ENCODE results near the gene CASP1.
A peak's percentile ranks its signal among the peaks of the same experiment; 100 is the strongest.
"Not testable (repeated sequence)": the region's sequence is repeated elsewhere in the genome, so short reads cannot be mapped to it uniquely, and the experiment has no call there.

CASP1 gene

GRCh38 chr11:105034813-105035620 lies at the start of gene CASP1:
Gene CASP1, minus strand, starts transcription at chr11:105035144. Its CDS starts 31 bp downstream, at chr11:105035113.
- Mint-ChIP-seq H3K9me3 (no peaks in the 10 kb centered on the region), H3K27me3 (no peaks in the 10 kb centered on the region), H3K36me3 (ENCODE audit: low read depth) (peaks cover 46% of the 10 kb centered on the region), H3K27ac (peak within 1 kb of the TSS; percentile 97), H3K4me1 (ENCODE audit: low read depth) (peaks cover 45% of the 10 kb centered on the region), H3K4me3 (peak within 1 kb of the TSS; percentile 94)

GRCh38 chr11:105081412-105082150 lies 46.6 kb upstream of the CASP1 start:
- H3K36me3 Mint-ChIP-seq (ENCODE audit: low read depth): no peaks in the 10 kb centered on the region
- no peak overlapping the region for H3K4me3 Mint-ChIP-seq
- H3K4me1 Mint-ChIP-seq (ENCODE audit: low read depth): peaks cover 17% of the 10 kb centered on the region
- peaks cover 16% of the 10 kb centered on the region for H3K27me3 Mint-ChIP-seq
- H3K27ac Mint-ChIP-seq: no peak overlapping the region
- no peaks in the 10 kb centered on the region for H3K9me3 Mint-ChIP-seq

GRCh38 chr11:105080171-105080906 lies 45.4 kb upstream of the CASP1 start:
- not testable (repeated sequence) for H3K9me3 Mint-ChIP-seq; H3K36me3 Mint-ChIP-seq (ENCODE audit: low read depth); H3K4me3 Mint-ChIP-seq
- H3K27ac Mint-ChIP-seq: peak overlapping the region; percentile 1
- H3K27me3 Mint-ChIP-seq: peaks cover 16% of the 10 kb centered on the region
- H3K4me1 Mint-ChIP-seq (ENCODE audit: low read depth): peaks cover 17% of the 10 kb centered on the region

GRCh38 chr11:105078283-105078682 lies 43.3 kb upstream of the CASP1 start:
- Mint-ChIP-seq H3K36me3 (ENCODE audit: low read depth) (no peaks in the 10 kb centered on the region), H3K27me3 (peaks cover 13% of the 10 kb centered on the region), H3K9me3 (no peaks in the 10 kb centered on the region), H3K4me3 (no peak overlapping the region), H3K4me1 (ENCODE audit: low read depth) (peaks cover 17% of the 10 kb centered on the region), H3K27ac (no peak overlapping the region)

- not testable (repeated sequence) for H3K27ac Mint-ChIP-seq; H3K36me3 Mint-ChIP-seq (ENCODE audit: low read depth); H3K4me3 Mint-ChIP-seq; H3K9me3 Mint-ChIP-seq
- Mint-ChIP-seq H3K4me1 (ENCODE audit: low read depth) (peaks cover 17% of the 10 kb centered on the region), H3K27me3 (peaks cover 13% of the 10 kb centered on the region)
Measured at GRCh38 chr11:105077141-105077790, 42.3 kb upstream of the CASP1 start.

GRCh38 chr11:105074166-105074530 lies 39.2 kb upstream of the CASP1 start:
- no peak overlapping the region for H3K4me3 Mint-ChIP-seq
- H3K27me3 Mint-ChIP-seq: peaks cover 9% of the 10 kb centered on the region
- no peaks in the 10 kb centered on the region for H3K9me3 Mint-ChIP-seq
- H3K27ac Mint-ChIP-seq: no peak overlapping the region
- H3K4me1 Mint-ChIP-seq (ENCODE audit: low read depth): peaks cover 14% of the 10 kb centered on the region
- no peaks in the 10 kb centered on the region for H3K36me3 Mint-ChIP-seq (ENCODE audit: low read depth)

- H3K9me3 Mint-ChIP-seq: no peaks in the 10 kb centered on the region
- no peak overlapping the region for H3K27ac Mint-ChIP-seq
- H3K36me3 Mint-ChIP-seq (ENCODE audit: low read depth): no peaks in the 10 kb centered on the region
- H3K4me1 Mint-ChIP-seq (ENCODE audit: low read depth): peaks cover 14% of the 10 kb centered on the region
- peaks cover 6% of the 10 kb centered on the region for H3K27me3 Mint-ChIP-seq
- no peak overlapping the region for H3K4me3 Mint-ChIP-seq
Measured at GRCh38 chr11:105073456-105074165, 38.7 kb upstream of the CASP1 start.

- H3K9me3 Mint-ChIP-seq: not testable (repeated sequence)
Measured at GRCh38 chr11:105072080-105072479, 37.1 kb upstream of the CASP1 start.

GRCh38 chr11:105071089-105071732 lies 36.3 kb upstream of the CASP1 start:
- H3K9me3 Mint-ChIP-seq: no peaks in the 10 kb centered on the region
- H3K27ac Mint-ChIP-seq: peak overlapping the region; percentile 9
- H3K4me3 Mint-ChIP-seq: no peak overlapping the region
- no peaks in the 10 kb centered on the region for H3K27me3 Mint-ChIP-seq
- H3K4me1 Mint-ChIP-seq (ENCODE audit: low read depth): peaks cover 10% of the 10 kb centered on the region
- H3K36me3 Mint-ChIP-seq (ENCODE audit: low read depth): no peaks in the 10 kb centered on the region

More at GRCh38 chr11:105072080-105072479, 37.1 kb upstream of the CASP1 start:
- not testable (repeated sequence) for H3K27ac Mint-ChIP-seq; H3K4me1 Mint-ChIP-seq (ENCODE audit: low read depth); H3K27me3 Mint-ChIP-seq; H3K4me3 Mint-ChIP-seq; H3K36me3 Mint-ChIP-seq (ENCODE audit: low read depth)

GRCh38 chr11:105070306-105070705 lies 35.4 kb upstream of the CASP1 start:
- no peak overlapping the region for H3K27ac Mint-ChIP-seq

GRCh38 chr11:105069749-105070148 lies 34.8 kb upstream of the CASP1 start:
- H3K36me3 Mint-ChIP-seq (ENCODE audit: low read depth); H3K27me3 Mint-ChIP-seq; H3K27ac Mint-ChIP-seq; H3K4me3 Mint-ChIP-seq; H3K9me3 Mint-ChIP-seq; H3K4me1 Mint-ChIP-seq (ENCODE audit: low read depth): not testable (repeated sequence)

More at GRCh38 chr11:105070306-105070705, 35.4 kb upstream of the CASP1 start:
- Mint-ChIP-seq H3K4me1 (ENCODE audit: low read depth) (peaks cover 10% of the 10 kb centered on the region), H3K27me3 (no peaks in the 10 kb centered on the region), H3K36me3 (ENCODE audit: low read depth) (no peaks in the 10 kb centered on the region), H3K9me3 (no peaks in the 10 kb centered on the region), H3K4me3 (peak overlapping the region; percentile 2)

- H3K27me3 Mint-ChIP-seq; H3K27ac Mint-ChIP-seq; H3K4me3 Mint-ChIP-seq; H3K36me3 Mint-ChIP-seq (ENCODE audit: low read depth); H3K4me1 Mint-ChIP-seq (ENCODE audit: low read depth); H3K9me3 Mint-ChIP-seq: not testable (repeated sequence)
Measured at GRCh38 chr11:105063245-105063941, 28.4 kb upstream of the CASP1 start.

GRCh38 chr11:105057432-105057831 lies 22.5 kb upstream of the CASP1 start:
- H3K9me3 Mint-ChIP-seq: no peaks in the 10 kb centered on the region
- H3K4me1 Mint-ChIP-seq (ENCODE audit: low read depth): no peaks in the 10 kb centered on the region
- no peak overlapping the region for H3K27ac Mint-ChIP-seq
- peaks cover 8% of the 10 kb centered on the region for H3K27me3 Mint-ChIP-seq
- no peak overlapping the region for H3K4me3 Mint-ChIP-seq
- no peaks in the 10 kb centered on the region for H3K36me3 Mint-ChIP-seq (ENCODE audit: low read depth)

Measured in stimulated activated naive CD8-positive, alpha-beta T cell treated with anti-CD3 and anti-CD28 coated beads, Interleukin-15, Interleukin-2, amounts not matched to agents 100 ng/mL and 50 ng/mL, for 24 hours (primary cell).